Testis (tissue), 3 donors: ENCODE data around the gene PXYLP1. TPM values are rescaled to one million over a fixed set of nuclear protein-coding genes. Genes with fewer than 3 reads are reported as not detected.
"Not testable (repeated sequence)": the region's sequence is repeated elsewhere in the genome, so short reads cannot be mapped to it uniquely, and the experiment has no call there.

Source experiments
- DNase-seq: peaks from one replicate; pipeline ENCODE4 v3.0.0-alpha.2; 2019
- H3K27ac ChIP-seq, 2 donors: fragments of 200-600 bp; sonication (generic); one replicate each; pipeline ENCODE4 v1.5.1; 2019
- H3K27me3 ChIP-seq: fragments of 200-600 bp; sonication (generic); one replicate; pipeline ENCODE4 v1.5.1; 2019
- H3K36me3 ChIP-seq: fragments of 200-600 bp; sonication (generic); one replicate; pipeline ENCODE4 v1.5.1; 2017; ENCODE audit warnings: low read depth; ENCODE audit errors: missing control alignments
- H3K4me1 ChIP-seq: fragments of 200-600 bp; sonication (generic); one replicate; pipeline ENCODE4 v1.5.1; 2019
- H3K4me3 ChIP-seq, 2 donors: fragments of 200-600 bp; sonication (generic); one replicate each; pipeline ENCODE4 v1.5.1; 2017 to 2019
- H3K9me3 ChIP-seq: fragments of 200-600 bp; sonication (generic); one replicate; pipeline ENCODE4 v1.5.1; 2017
- CTCF ChIP-seq, 3 experiments: fragments of 450-650 bp in 2 of 3; fragments of 200-600 bp in 1 of 3; sonication (generic) in 1 of 3; IDR thresholded peaks; one replicate each; pipeline ENCODE4 v1.5.1; 2016 to 2019; ENCODE audit warnings: antibody characterized with exemption in 3 of 3, mild to moderate bottlenecking in 2 of 3, moderate library complexity in 1 of 3
- POLR2A ChIP-seq: fragments of 450-650 bp; IDR thresholded peaks from one replicate; pipeline ENCODE4 v1.6.1; 2017; ENCODE audit warnings: antibody characterized with exemption, mild to moderate bottlenecking, moderate library complexity
- WGBS, 2 donors: methylation state at CpG; one replicate each; pipeline ENCODE4 v1.1.5; 2018; 5-methylcytosine and 5-hydroxymethylcytosine counted together
- intact Hi-C: fragments of 100-400 bp; cut with DNase I; formaldehyde crosslinking; loops from one replicate; pipeline ENCODE4 v1.15.1; 2023; ENCODE audit warnings: low total_unique reads
- polyA plus RNA-seq: library from polyadenylated mRNA; stranded (reverse); fragments of 350-450 nt; fragmentation: Illumina TruSeq; extraction: RNeasy Lipid Tissue Mini Kit (QIAGEN cat#74804); gene quantifications from one replicate; pipeline ENCODE4 v1.2.3, GENCODE V29; 2014; ENCODE audit warnings: low read depth, low replicate concordance; ENCODE audit not compliant: insufficient read depth
- total RNA-seq, 2 donors: library from RNA; depleted of rRNA; stranded (reverse); fragments of >200 nt; gene quantifications; one replicate each; pipeline ENCODE4 v1.2.3, GENCODE V29; 2016

PXYLP1 gene
- total and polyA plus RNA-seq, 3 donors from 2014 or later, result 16.0 to 55.8 (median 31.6) TPM

- TF ChIP-seq CTCF (IDR thresholded peaks at IDR 0.05) (no peak), POLR2A (no peak)
- WGBS, 2 donors, result 83 to 93% methylated on average over 4 of the region's 4 CpGs
These were observed 27.3 kb upstream of the PXYLP1 start for GRCh38 chr3:141204343-141204742.

GRCh38 chr3:141211306-141211705 is 20.3 kb upstream of the PXYLP1 start:
- H3K4me3 ChIP-seq, H3K9me3 ChIP-seq, H3K27me3 ChIP-seq, H3K27ac ChIP-seq, intact Hi-C loops, DNase-seq, H3K36me3 ChIP-seq, H3K4me1 ChIP-seq: not testable (repeated sequence)
- 71 to 83% methylated on average over 1 of the region's 1 CpG for WGBS, 2 donors

More at GRCh38 chr3:141204343-141204742, 27.3 kb upstream of the PXYLP1 start:
- intact Hi-C loops, result no loop called here
- Histone ChIP-seq H3K36me3 (no peaks in the 10 kb centered on the region), H3K4me1 (no peaks in the 10 kb centered on the region), H3K4me3 (no peak overlapping the region), H3K27me3 (no peaks in the 10 kb centered on the region), H3K9me3 (no peaks in the 10 kb centered on the region), H3K27ac (no peak overlapping the region)
- DNase-seq, result no peak

GRCh38 chr3:141212101-141212500 is 19.5 kb upstream of the PXYLP1 start:
- no peak for DNase-seq
- WGBS, 2 donors, result 88 to 94% methylated on average over 2 of the region's 2 CpGs
- Histone ChIP-seq H3K4me1 (no peaks in the 10 kb centered on the region), H3K9me3 (no peaks in the 10 kb centered on the region), H3K27me3 (no peaks in the 10 kb centered on the region), H3K36me3 (no peaks in the 10 kb centered on the region), H3K27ac (no peak overlapping the region), H3K4me3 (no peak overlapping the region)
- TF ChIP-seq CTCF (IDR thresholded peaks at IDR 0.05), result no peak
- TF ChIP-seq POLR2A, result no peak
- intact Hi-C loops, result no loop called here

- H3K9me3 ChIP-seq, result no peaks in the 10 kb centered on the region
- intact Hi-C loops, result no loop called here
- no peak overlapping the region for H3K4me3 ChIP-seq
- TF ChIP-seq CTCF (IDR thresholded peaks at IDR 0.05), result no peak
- no peak for TF ChIP-seq POLR2A
- no peaks in the 10 kb centered on the region for H3K4me1 ChIP-seq
- H3K27me3 ChIP-seq, result no peaks in the 10 kb centered on the region
- no peak overlapping the region for H3K27ac ChIP-seq
- no peaks in the 10 kb centered on the region for H3K36me3 ChIP-seq
- no peak for DNase-seq
These were observed 19.1 kb upstream of the PXYLP1 start for GRCh38 chr3:141212555-141212954.

- Histone ChIP-seq H3K36me3 (no peaks in the 10 kb centered on the region), H3K27ac (no peak overlapping the region), H3K4me1 (no peaks in the 10 kb centered on the region), H3K27me3 (no peaks in the 10 kb centered on the region), H3K9me3 (no peaks in the 10 kb centered on the region), H3K4me3 (no peak overlapping the region)
- intact Hi-C loops, result no loop called here
- no peak for DNase-seq
- WGBS, 2 donors, result 79 to 86% methylated on average over 2 of the region's 2 CpGs
- TF ChIP-seq CTCF (IDR thresholded peaks at IDR 0.05) (no peak), POLR2A (no peak)
These were observed 14.7 kb upstream of the PXYLP1 start for GRCh38 chr3:141216975-141217374.
